GM19240 (cell line): ENCODE measurements around the gene IPO9.
A peak's percentile ranks its signal among the peaks of the same experiment; 100 is the strongest.
"Not testable (repeated sequence)": the region's sequence is repeated elsewhere in the genome, so short reads cannot be mapped to it uniquely, and the experiment has no call there.

Experiments
- DNase-seq: peaks from one replicate; pipeline ENCODE4 v3.0.0; 2011; ENCODE audit warnings: low spot score; ENCODE audit not compliant: insufficient read length

Gene IPO9

DNA sequence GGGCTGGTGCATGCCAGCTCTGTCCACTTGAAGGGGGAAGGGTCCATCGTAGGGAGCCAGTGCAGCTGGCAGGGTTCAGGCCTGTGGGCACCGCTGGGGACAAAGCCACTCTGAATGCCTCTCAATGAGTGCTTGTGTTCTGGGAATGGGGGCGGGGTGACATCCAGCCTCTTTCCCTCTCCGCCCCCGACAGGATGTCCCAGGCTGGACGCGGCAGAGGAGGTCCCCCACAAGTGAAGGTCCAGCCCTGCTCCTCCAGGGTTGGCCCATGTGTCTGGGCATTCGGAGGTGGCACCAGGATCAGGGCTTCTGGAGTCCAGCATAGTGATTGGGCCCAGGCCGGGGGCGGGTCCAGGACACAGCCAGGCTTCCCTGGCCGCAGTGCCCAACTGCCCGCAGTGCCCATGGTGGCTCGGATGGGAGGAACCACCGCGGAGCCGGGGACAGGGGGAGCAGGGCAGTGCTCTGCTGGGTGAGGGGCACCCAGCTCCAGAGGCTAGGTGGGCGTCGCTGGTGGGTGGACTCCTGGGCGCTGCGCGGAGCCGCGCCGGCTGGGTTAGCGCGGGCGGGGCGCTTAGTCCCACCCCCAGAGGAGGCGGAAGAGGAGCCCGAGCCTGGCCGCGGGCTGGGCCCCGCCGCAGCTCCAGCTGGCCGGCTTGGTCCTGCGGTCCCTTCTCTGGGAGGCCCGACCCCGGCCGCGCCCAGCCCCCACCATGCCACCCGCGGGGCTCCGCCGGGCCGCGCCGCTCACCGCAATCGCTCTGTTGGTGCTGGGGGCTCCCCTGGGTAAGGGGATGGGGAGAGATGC is 59.5 kb downstream of the IPO9 start, which contains the start of gene SHISA4:
SHISA4 (plus strand) TSS at position 617 of the 808 bp plus-strand sequence; CDS start at position 714, 97 bp downstream.
- no peak for DNase-seq

DNA sequence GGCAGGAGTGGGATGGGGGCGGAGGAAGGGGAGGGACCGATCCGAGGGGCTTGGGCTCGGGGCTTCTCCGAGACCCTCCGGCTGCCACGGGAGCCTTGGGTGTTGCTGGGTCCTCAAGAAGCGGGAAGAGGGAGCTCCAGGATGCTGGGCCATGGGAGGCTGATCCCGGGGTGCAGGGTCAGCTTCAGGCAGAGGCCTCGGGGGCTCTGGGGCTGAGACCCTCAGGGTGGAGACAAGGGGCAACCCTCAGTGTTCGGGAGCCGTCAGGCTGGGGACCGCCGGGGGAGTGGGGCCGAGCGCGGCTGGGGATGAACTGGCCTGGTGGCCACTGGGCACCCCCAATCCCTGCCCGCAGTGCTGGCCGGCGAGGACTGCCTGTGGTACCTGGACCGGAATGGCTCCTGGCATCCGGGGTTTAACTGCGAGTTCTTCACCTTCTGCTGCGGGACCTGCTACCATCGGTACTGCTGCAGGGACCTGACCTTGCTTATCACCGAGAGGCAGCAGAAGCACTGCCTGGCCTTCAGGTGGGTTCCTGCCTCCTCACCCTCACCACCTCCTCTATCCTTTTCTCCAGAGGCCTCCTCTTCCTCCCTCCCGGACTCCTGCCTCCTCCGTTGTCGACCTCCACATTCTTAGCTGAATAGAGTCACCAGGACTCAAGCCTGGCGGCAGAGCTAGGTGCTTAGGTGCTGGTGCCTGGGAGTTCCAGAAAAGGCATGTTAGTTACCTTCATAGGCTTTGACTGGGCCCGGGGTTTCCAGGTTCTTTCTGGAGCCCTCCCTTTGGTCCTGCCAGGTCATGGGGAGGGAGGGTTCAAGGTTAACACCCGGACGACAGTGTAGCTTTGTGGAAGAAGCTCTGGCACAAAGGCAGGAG is 60.4 kb downstream of the IPO9 start:
- no peak for DNase-seq

DNA sequence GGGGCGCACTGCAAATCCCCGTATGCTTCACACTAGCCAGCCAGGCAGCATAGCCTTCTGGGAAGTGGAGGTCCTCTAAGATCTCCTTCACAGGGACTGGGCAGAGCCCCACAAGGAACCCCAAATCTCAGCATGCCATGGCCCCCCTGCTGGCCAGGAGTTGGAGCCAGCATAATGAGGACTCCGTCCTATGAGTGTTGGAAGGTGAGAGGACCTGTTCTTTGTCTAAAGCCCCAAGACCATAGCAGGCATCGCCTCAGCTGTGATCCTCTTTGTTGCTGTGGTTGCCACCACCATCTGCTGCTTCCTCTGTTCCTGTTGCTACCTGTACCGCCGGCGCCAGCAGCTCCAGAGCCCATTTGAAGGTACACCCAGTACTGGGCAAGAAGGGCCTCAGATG is 61.3 kb downstream of the IPO9 start:
- no peak for DNase-seq

DNA sequence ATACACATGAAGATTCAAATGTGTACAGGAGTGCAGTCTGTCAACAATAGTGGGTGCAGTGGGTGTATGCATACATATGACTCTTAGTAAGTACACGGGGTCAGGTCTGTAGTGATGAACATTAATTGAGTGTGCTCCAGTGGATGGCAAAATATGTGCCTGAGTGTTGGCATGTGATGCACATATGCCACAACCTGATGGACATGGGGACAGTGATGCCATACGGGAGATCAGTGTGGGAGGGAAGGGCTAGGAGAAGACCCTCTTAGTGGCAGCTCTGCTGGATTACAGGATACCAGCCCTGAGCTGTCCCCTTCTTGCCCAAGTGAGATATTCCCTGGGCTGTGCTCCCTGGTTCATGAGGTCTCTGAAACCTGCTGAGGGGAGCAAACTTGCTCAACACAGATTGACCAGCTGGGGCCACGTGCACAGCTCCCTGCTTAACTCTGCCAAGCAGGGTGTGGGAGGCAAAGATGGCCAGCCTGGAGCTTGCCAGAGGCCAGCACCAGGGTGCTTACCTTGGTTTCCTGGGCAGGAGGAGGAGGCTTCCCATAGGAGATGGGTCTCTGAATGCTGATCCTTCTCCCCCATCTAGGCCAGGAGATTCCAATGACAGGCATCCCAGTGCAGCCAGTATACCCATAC is 62.0 kb downstream of the IPO9 start:
- no peak for DNase-seq

DNA sequence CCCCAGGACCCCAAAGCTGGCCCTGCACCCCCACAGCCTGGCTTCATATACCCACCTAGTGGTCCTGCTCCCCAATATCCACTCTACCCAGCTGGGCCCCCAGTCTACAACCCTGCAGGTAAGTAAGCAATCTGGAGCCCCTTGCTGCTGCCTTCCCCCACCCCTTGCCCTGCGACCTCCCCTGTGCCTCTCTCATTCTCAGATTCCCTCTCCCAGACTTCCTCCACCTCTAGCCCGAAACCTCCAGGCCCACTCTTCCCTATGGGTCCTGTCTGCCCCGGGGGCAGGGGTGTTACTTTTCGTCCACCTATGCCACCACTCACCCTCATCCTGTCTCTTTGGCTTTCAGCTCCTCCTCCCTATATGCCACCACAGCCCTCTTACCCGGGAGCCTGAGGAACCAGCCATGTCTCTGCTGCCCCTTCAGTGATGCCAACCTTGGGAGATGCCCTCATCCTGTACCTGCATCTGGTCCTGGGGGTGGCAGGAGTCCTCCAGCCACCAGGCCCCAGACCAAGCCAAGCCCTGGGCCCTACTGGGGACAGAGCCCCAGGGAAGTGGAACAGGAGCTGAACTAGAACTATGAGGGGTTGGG is 62.6 kb downstream of the IPO9 start:
- DNase-seq = no peak

DNA sequence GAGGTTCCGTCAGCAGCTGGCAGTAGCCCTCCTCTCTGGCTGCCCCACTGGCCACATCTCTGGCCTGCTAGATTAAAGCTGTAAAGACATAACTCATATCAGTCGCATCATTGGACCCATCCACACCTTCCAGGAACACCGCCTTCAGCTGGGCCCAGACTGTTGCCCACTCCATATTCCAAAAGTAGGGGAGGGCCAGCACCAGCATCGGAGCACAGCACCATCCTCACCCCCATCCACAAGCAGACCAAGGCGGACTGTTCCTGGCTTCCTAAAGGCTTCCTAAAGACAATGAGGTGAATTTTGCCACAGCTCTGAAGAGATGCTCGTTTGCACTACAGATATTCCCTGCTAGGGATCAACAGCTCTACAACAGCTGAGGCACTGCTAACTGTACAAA is 63.3 kb downstream of the IPO9 start:
- DNase-seq = no peak

DNA sequence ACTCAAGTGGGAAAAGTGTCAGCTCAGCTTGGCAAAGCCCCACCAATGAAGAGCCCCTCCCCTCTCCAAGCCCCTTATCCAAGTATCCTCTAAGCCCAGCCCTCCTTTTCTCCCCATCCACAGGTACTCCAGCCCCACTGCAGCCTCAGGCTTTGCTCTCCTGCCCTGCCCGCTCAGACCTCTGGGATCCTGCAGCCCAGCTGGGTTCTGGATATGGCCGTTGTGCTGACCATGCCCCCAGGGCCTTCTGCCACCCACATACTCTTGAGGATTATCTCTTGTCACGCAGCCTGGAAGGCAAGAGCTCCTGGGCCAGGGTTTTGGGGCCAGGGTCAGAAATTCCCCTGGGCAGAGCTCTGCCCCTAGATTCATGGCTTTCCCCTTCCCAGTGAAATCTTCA is 64.5 kb downstream of the IPO9 start:
- no peak for DNase-seq

DNA sequence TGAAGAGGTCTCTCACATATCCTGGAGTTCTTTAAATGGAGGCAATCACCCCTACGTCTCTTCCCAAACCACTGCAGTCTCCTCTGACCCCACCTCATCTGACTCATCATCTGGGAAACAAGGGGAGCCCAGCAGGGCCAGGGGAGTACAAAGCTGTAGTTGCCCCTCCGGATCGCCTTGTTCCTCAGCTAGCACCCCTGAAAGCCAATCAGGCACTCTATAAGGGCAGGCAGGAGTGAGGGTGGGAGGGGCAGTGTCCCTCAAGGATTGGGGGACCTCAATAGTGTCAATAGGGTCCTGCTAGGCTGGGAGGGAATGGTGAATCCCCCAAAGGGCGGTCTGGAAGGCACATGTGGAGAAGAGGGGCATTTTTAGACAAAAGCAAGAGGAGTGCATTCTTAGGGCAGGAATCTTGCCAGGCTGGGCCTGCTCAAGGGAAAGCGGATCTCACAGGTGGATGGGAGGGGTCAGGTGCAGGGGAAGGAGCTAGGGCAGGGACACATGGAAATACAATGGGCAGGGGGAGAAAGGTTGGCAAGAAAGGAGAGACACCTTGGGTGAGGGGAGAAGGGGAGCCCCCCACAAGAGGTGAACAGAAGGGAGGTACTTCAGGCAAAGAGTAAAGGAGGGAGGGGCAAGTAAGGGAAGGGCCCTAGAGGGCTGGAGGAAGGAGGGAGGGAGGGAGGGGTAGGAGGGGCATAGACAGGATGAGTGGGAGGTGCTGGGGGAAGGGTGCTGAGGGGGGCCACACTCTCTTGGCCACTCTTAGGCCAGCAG is 65.6 kb downstream of the IPO9 start:
- DNase-seq = no peak

DNA sequence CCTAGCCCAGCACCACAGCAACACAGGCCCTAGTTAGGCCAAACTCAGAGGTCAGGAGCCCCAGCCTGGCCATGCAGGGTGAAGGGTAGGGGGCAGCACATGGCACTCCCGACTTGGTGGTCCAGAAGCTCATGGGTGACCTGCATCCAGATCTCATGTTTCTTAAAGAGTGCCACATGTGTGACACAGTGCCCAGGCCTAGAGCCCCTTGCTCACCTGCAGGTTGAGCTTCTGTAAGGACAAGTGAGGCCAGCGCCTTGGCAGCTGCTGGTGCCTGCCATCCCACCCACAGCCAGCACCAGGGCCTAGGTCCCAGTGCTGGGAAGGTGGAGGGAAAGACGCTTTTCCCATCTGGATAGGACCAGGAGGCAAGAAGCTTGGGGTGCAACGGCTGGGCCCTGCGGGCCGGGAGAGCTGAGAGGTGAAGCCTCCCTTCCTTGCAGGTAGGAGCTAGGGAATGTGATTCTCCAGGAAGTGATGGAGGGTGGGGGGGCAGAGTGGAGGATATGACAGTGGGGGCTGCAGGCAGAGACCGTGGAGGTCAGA is 66.2 kb downstream of the IPO9 start:
- DNase-seq = no peak

DNA sequence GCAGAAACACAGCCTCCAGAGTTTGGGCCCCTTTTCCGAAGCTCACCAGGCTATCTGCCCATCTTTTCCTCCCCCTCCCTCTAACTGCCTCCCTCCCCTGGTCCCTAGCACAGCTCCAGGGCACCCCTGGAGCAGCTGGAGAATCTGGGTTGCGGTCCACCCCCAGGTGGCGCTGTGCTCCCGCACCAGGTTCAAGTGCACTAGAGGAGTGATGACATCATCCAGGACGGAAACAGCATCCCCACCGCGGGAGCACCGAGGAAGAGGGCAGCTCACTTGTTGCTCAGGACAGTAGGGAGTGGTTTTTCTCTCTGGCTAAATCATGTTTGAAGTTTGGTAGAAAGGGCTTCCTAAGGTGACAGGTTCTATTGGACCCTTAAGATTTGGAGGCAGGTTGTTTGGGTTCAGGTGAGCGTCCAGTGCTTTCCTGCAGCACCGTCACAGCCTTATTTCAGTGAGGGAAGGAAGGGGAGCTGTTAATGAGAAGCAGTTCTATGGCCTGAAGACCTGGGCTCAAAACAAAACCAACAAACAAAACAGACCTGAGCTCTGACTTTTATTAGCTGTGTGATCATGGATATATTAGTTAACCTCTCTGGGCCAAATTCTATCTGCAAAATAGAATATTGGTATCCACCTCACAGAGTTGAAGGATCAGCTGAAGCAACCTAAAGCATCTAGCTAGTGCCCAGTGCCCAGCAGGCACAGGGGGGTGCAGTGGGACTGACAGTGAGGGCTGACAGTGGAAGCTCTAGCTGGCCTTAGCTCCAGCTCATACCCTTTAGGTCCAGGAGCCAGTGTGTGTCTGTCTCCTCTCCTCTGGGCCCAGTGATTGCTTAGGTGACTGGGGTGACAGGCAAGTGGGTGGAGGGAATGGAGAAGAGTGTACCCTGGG is 67.2 kb downstream of the IPO9 start:
- DNase-seq = peak; percentile 92

DNA sequence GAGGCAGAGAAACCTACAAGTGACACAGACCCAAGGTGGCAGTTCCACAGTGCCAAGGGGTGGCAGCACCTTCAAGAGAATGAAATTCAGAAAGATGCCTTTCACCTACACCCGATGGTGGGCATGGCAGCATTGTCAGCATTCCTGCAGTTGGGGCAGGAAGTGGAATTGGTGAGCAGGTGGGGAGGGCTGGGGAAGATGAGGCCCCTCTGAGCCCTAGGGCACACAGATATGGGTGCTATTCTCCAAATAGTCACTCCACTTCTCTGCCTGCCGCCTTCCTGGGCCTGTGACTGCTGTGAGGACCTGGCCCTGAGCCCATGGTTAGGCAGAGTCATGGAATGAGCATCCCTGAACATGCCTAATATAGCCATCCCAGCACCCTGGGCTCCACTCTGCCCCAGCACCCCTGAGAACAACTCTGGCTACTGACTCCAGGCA is 68.0 kb downstream of the IPO9 start:
- no peak for DNase-seq

DNA sequence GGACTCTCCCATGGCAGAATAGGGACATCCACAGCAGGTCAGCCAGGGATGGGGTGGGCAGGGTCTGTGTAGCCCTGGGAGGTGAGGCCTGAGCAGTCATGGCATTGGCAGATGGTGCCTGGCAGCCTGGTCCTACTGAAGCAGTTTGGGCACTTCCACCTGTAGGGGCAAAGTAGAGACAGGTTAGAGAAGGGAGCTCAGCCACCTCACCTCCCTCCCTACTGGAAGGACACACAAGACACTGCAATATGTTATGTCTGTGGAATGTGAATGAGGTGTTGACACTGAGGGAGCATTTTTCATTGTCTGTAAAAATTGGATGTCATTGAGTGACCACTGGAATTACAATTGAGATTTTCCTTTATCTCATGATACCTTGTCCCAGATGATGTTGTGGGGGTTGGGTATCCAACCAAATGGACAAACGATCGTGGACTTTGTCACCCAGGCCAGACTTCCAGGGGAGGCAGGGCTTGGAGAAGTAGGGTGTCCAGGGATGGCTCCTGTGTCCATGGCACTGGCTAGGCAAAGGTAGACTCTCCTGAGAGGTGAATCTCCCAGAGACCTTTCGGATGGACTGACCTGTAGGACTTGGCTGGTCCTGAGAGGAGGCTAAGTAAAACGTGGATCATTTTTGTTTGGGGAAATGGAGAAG is 69.4 kb downstream of the IPO9 start:
- no peak for DNase-seq

DNA sequence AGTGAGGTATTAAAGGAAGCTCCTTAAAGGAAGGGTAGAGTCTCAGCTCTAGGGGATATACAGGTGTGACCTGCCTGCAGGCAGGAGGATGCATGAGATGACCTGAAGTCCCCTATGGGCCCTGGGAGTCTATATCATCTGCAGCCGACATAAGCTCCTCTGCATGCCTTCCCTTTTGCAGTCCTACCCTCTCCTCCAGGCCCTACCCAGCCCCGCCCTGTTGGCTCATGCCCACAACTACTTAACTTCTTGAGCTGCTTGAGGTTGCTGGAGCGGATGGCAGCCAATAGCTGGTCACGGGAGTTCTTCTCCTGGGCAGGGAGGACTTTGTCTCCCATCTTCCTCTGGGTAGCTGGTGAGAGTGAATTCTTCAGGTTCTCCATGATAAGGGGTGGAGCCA is 70.0 kb downstream of the IPO9 start:
- no peak for DNase-seq

DNA sequence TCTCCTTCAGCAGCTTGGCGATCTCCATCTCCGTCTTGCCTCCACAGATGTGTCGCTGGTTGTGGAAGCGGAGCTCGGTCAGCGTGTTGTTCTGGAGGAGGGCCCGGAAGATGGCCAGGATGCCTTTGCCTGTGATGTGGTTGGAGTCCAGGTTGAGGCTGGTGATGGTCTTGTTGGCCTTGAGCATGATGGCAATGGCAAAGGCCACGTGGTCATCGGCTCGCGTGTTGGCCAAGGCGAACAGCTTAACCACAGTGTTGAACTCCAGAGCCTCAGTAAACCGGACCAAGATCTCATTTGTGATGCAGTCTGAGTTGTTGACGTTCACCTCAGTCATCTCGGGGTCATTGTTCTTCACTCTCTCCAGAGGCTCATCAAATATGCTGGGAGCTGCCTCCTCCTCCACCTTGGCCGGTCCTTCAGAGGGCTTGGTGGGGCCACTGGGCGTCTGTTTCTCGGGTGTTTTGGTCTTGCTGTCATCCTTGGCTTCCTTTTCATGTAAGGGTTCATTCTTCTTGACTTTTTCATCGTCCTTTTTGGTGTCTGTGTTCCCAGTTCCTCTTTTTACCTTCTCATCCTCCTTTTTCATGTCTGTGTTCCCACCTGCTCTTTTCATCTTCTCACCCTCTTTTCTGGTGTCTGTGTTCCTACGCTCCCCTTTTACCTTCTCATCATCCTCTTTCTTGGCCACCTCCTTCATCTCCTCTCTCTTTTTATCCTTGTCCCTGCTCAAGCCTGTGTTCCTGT is 70.9 kb downstream of the IPO9 start:
- no peak for DNase-seq

DNA sequence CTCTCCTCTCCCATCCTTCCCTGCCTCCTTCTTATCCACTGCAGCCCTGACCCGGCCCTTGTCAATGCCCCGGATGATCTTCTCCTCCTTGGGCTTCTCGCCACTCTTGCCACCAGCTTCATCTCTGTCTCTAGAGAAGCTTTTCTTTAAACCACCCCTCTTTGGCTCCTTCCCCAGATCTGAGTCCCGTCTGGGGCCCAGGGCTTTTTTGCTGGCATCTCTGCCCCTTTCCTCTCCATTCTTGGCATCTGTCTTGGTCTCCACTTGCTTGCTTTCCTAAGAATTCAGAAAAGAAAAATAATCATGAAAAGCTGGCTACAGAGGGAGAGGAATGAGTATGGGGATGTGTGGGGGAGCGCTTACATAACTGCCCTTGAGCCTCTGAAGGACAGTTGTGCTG is 71.5 kb downstream of the IPO9 start:
- DNase-seq = no peak

DNA sequence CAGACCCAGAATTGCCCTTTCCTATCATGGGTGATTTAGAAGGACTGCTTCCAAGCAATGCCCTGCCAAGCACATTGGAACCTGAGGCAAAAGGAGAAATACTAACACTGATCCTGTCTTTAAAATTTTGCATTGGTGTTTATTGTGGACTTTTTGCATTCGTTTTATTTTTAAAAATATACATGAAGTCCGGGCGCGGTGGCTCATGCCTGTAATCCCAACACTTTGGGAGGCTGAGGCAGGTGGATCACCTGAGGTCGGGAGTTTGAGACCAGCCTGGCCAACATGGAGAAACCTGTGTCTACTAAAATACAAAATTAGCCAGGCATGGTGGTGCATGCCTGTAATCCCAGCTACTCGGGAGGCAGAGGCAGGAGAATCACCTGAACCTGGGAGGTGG is 72.1 kb downstream of the IPO9 start:
- not testable (repeated sequence) for DNase-seq

DNA sequence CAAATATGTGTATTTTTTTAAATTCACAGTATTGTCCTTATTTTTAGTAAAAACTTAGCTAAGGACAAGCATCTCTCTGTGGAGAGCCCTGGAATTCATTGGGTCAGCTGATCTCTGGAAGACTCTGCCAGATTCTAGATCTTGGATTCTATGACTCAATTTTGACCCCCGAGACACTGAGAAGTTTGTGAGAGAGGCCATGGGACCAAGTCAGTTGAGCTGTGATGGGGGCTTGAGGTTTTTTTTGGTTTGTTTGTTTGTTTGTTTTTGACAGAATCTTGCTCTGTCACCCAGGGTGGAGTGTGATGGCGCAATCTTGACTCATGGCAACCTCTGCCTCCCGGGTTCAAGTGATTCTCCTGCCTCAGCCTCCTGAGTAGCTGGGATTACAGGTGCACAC is 73.2 kb downstream of the IPO9 start:
- DNase-seq = no peak

DNA sequence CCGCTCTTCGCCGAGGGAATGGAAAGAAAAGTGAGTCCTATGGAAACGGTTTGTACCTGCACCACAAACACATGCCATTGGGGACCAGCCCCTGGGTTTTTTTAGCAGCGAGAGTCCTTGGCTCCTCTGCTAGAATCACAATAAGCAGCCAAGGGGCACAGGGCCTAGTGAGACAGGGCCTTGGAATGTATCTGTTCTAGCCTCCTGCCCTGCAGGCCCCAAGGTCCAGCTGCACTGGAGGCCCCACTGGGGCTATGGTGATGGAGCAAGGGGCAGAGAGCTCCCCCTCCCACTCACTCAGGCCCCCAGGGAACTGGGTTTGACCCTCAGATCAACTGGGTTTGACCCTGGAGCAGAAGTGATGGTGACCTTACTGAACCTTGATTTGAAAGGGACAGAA is 74.2 kb downstream of the IPO9 start:
- DNase-seq = no peak
